Measurements from ENCODE around the gene RFFL.
A peak's percentile ranks its signal among the peaks of the same experiment; 100 is the strongest.
"Not testable (repeated sequence)": the region's sequence is repeated elsewhere in the genome, so short reads cannot be mapped to it uniquely, and the experiment has no call there.

RFFL gene

DNA sequence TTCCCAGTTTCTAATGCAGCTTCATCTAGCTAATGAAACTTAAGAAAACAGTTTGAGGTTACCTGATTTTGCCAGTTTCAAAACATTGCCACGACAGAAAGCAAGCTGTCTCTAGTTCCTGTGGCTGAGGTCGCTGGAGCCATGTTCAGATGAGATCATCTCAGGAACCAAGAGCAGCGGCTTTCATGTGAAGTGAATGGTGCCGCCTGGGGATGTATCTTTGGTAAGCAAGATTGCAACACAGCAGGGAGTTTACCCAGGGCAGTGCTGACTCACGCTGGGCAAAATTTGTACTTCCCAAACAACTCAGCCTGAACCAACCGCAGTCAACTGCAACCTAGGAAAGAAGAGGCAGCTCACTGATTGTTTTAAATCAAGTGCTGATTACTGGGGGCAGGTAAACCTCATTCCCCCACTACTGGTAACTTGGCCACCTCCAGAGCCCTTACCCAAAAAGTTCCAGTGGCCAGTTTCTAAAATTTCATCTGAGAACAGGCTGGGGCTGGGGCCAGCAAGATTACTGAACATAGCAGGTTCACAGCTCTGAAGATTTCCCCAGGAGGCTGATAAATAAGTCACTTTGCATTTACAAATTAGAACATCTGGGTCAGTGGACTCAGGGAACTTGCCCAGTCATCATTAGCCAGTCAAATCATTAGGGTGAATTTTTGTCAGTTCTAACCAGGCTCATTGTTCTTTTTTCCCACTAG, at the start of gene RFFL:
RFFL (minus strand) TSS at position 194 of the 710 bp plus-strand sequence. CDS start 37,154 bp downstream, outside the sequence.
- DNase-seq (ENCODE audit: low read depth in 2 of 3, low spot score in 1 of 3): peak; percentile 80 to 89 (median 82)

GRCh38 chr17:35110791-35111190, 47.3 kb upstream of the RFFL start:
- not testable (repeated sequence) for DNase-seq (ENCODE audit: low read depth in 2 of 3, low spot score in 1 of 3)

GRCh38 chr17:35104844-35105450, 41.4 kb upstream of the RFFL start:
- no peak for DNase-seq (ENCODE audit: low read depth in 2 of 3, low spot score in 1 of 3)

- no peak for DNase-seq (ENCODE audit: low read depth in 2 of 3, low spot score in 1 of 3)
Observed at GRCh38 chr17:35103271-35103670, 39.8 kb upstream of the RFFL start.

- DNase-seq (ENCODE audit: low read depth in 2 of 3, low spot score in 1 of 3): no peak
Observed at GRCh38 chr17:35101725-35102124, 38.2 kb upstream of the RFFL start.

- DNase-seq (ENCODE audit: low read depth in 2 of 3, low spot score in 1 of 3): no peak
Observed at GRCh38 chr17:35101036-35101435, 37.5 kb upstream of the RFFL start.

DNA sequence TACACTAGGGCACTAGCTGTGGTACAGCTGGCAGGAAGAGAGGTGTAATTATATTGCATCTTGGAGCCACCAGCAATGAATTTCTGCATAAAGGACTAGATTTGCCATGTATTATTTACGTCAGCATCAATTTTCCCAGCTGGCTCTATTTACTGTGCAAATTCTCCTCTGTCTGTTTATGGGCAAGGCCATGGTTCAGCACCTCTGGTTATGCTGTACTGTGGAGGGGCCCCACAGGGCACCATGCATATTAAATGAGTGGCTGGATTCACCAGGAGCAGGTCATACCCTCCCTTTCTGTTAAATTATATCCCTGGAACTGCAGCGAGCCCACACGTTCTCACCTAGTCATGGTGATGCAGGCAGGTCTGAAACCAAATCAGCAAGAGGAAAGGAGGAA, 36.4 kb upstream of the RFFL start:
- no peak for DNase-seq (ENCODE audit: low read depth in 2 of 3, low spot score in 1 of 3)

- no peak for DNase-seq (ENCODE audit: low read depth in 2 of 3, low spot score in 1 of 3)
Observed at GRCh38 chr17:35097776-35098175, 34.3 kb upstream of the RFFL start.

GRCh38 chr17:35095741-35096140, 32.2 kb upstream of the RFFL start:
- no peak for DNase-seq (ENCODE audit: low read depth in 2 of 3, low spot score in 1 of 3)

DNA sequence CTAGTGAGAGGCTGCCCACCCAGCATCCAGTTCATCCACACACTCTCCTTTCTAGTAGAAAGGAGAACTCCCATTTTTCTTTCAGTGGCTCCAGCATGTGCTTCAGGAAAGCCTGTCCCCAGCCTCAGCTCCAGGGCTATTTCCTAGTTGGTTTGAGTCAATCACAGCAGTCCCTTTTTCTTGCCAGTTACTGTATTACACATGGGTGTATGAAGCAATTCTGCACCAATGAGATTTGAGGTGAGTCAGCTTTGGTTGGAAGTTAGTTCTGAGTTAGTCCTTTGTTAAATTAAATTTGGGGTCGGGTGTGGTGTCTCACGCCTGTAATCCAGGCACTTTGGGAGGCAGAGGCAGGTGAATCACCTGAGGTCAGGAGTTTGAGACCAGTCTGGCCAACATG, 31.4 kb upstream of the RFFL start:
- DNase-seq (ENCODE audit: low read depth in 2 of 3, low spot score in 1 of 3): no peak

- DNase-seq (ENCODE audit: low read depth in 2 of 3, low spot score in 1 of 3): not testable (repeated sequence)
Observed at GRCh38 chr17:35090707-35091106, 27.2 kb upstream of the RFFL start.

DNA sequence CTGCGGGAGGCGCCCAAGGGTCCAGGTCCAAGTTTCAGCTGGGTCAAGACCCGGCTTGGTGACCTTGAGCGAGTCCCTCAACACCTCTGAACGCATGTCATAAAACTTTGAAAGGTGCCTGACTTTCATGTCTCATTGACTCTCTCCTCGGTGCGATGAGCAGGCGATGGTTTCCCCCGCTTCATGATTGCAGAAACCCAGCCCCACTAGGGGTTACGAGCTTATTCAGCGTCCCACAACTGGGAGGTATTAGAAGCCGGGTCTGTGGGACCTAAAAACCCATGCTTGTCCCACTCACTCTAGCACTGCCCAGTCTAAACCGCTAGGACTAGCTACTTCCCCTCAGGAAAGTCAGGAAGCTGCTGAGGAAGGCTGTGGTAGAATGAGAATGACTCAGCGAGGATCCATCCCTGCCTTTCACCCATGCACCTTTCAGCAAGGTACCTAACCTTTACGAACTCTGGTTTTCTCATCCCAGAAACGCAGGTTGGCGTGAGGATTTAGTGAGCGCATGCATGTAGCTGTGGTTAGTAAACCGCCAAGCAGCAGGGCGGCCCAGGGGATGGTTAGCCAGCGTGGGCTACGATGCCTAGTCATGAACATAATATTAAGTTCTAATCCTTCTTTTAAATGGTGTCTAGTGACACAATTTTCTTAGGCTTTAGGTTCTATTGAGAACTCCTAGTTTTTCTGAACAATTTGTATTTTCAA, 26.2 kb upstream of the RFFL start:
- DNase-seq (ENCODE audit: low read depth in 2 of 3, low spot score in 1 of 3): peak in 2 of 3 donors; percentile 26 to 36

GRCh38 chr17:35088881-35089585, 25.5 kb upstream of the RFFL start:
- DNase-seq (ENCODE audit: low read depth in 2 of 3, low spot score in 1 of 3): peak; percentile 83 to 86 (median 83)

GRCh38 chr17:35088356-35088880, 24.9 kb upstream of the RFFL start:
- DNase-seq (ENCODE audit: low read depth in 2 of 3, low spot score in 1 of 3): no peak

DNA sequence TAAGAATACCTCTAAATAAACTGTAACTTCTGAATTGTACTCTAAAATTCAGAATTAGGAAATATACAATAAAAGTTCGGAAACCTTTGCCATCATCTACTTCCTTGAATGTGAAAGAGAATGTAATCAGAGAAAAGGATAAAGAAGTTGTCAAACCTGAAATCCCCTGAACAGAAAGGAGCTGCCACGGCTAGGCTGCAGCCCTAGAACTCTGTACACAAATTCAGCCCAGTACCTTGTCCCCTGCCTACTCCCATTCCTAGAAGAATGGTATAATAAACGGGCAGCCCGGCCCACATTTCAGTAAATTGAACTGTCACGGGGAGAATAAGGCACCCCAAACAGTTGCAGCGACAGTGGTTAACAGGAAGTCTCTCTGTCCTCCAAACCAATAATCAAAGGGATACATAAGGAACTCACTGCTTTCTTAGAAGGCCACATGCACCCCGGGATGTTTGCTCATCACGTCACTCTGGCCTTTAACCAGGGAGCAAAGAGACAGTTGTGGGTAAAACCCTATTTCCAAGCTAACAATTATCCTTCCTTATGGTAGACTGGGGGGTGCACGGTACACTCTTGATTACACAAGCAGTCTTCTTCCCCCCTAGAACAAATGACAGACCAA, 24.3 kb upstream of the RFFL start:
- DNase-seq (ENCODE audit: low read depth in 2 of 3, low spot score in 1 of 3): peak in 1 of 3 donors; percentile 7

DNA sequence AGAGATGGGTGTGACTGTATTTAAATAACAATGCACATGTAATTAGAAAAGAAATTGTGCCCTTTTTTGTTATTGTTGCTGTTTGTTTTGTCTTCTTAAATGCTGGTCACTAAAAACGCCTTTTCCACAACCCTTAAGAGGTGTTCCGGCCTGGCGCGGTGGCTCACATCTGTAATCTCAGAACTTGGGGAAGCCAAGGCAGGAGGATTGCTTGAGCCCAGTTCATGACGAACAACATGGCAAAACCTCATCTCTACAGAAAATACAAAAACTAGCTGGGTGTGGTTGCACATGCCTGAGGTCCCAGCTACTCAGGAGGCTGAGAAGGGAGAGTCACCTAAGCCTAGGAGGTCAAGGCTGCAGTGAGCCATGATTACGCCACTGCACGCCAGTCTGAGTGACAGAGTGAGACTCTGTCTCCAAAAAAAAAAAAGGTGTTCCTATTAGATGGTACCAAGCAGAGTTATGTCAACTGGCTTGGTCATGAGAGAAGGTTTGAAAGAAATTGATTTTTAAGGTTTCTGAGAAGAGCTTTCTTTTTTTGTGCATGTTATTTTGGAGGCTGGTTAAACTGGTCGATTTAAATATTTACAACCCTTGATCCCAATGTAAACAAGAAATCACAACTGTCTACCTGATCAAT, 23.5 kb upstream of the RFFL start:
- DNase-seq (ENCODE audit: low read depth in 2 of 3, low spot score in 1 of 3): no peak

- DNase-seq (ENCODE audit: low read depth in 2 of 3, low spot score in 1 of 3): no peak
Observed at GRCh38 chr17:35086164-35086563, 22.7 kb upstream of the RFFL start.

GRCh38 chr17:35084987-35085386, 21.5 kb upstream of the RFFL start:
- no peak for DNase-seq (ENCODE audit: low read depth in 2 of 3, low spot score in 1 of 3)

DNA sequence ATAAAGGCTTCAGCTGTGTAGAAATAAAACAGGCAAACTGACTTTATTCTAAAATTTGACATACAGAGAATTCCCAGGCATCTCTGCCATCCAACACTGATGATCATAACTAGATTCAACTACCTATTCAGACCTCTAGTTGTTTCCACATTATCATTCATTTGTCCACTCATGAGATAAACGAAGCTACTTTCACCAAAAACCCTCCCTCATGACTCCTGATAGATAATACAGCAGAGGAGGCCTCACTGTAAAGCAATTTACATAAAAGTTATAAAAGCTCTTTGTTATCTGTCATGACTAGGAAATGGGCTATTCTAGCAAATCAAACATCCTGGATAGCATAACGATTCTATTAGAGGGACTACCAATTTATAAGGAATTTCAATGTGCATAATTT, 19.6 kb upstream of the RFFL start:
- DNase-seq (ENCODE audit: low read depth in 2 of 3, low spot score in 1 of 3): no peak

- DNase-seq (ENCODE audit: low read depth in 2 of 3, low spot score in 1 of 3): no peak
Observed at GRCh38 chr17:35082073-35082657, 18.7 kb upstream of the RFFL start.
